ENCODE results near the gene OR6J1.

DNA sequence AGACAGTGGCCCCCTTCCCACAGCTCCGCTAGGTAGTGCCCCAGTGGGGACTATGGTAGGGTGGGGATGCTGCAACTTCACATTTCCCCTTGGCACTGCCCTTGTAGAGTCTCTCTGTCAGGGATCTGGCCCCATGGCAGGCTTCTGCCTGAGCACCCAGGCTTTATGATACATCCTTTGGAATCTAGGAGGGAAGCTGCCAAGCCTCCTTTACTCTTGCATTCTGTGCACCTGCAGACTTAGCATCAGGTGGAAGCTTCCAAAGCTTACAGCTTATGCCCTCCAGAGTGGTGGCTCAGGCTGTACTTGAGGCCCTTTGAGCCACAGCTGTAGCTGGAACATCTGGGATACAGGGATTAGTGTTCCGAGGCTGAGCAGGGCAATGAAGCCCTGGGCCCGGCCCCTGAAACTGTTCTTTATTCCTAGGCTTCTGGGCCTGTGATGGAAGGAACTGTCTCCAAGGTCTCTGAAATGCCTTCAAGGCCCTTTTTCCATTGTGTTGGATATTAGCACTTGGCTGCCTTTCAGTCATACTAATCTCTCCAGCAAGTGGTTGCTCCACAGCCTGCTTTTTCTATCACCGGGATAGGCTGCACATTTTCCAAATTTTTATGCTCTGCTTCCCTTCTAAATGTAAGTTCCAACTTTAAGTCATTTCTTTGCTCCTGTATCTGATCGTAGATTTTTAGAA is 22.2 kb upstream of the OR6J1 start:
- TF ChIP-seq, protein P1, sequence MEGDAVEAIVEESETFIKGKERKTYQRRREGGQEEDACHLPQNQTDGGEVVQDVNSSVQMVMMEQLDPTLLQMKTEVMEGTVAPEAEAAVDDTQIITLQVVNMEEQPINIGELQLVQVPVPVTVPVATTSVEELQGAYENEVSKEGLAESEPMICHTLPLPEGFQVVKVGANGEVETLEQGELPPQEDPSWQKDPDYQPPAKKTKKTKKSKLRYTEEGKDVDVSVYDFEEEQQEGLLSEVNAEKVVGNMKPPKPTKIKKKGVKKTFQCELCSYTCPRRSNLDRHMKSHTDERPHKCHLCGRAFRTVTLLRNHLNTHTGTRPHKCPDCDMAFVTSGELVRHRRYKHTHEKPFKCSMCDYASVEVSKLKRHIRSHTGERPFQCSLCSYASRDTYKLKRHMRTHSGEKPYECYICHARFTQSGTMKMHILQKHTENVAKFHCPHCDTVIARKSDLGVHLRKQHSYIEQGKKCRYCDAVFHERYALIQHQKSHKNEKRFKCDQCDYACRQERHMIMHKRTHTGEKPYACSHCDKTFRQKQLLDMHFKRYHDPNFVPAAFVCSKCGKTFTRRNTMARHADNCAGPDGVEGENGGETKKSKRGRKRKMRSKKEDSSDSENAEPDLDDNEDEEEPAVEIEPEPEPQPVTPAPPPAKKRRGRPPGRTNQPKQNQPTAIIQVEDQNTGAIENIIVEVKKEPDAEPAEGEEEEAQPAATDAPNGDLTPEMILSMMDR (IDR thresholded peaks at IDR 0.05): no peak
- no peak for TF ChIP-seq POLR2A (IDR thresholded peaks at IDR 0.05)

Measured in thyroid gland (tissue), 4 donors.